Activated T-helper 17 cell treated with anti-CD3 and anti-CD28 coated beads, Interleukin-2, amount 50 U/mL, for 72 hours (primary cell): Measurements from ENCODE around the gene CRELD2. TPM values are rescaled to one million over a fixed set of nuclear protein-coding genes. Genes with fewer than 3 reads are reported as not detected.

Experiments
- ATAC-seq: fragments of 150-1000 bp; cut with Tn5 transposase; replicated peaks from 2 replicates; pipeline ENCODE4 v1.10.0; 2021; ENCODE audit warnings: mild to moderate bottlenecking, moderate library complexity
- H3K27ac Mint-ChIP-seq: one replicate; pipeline ENCODE4 v1.8.0; 2022; ENCODE audit warnings: mixed read lengths
- H3K27me3 Mint-ChIP-seq: one replicate; pipeline ENCODE4 v1.8.0; 2022; ENCODE audit warnings: mixed read lengths
- H3K36me3 Mint-ChIP-seq: one replicate; pipeline ENCODE4 v1.8.0; 2022; ENCODE audit warnings: low read depth, mild to moderate bottlenecking, mixed read lengths
- H3K4me1 Mint-ChIP-seq: one replicate; pipeline ENCODE4 v1.8.0; 2022; ENCODE audit warnings: mixed read lengths
- H3K4me3 Mint-ChIP-seq: one replicate; pipeline ENCODE4 v1.8.0; 2022; ENCODE audit warnings: mild to moderate bottlenecking, mixed read lengths
- H3K9me3 Mint-ChIP-seq: one replicate; pipeline ENCODE4 v1.8.0; 2022; ENCODE audit warnings: mixed read lengths
- total RNA-seq, 2 donors: library from RNA; stranded (reverse); gene quantifications; one replicate each; pipeline ENCODE4 v1.2.3, GENCODE V29; 2022

The CRELD2 gene
- total RNA-seq, 2 donors from 2014 or later: 22.7 to 38.6 TPM

- Mint-ChIP-seq H3K4me3 (peak overlapping the region; percentile 34), H3K27ac (peak overlapping the region; percentile 71), H3K4me1 (peaks cover 18% of the 10 kb centered on the region), H3K9me3 (no peaks in the 10 kb centered on the region), H3K27me3 (no peaks in the 10 kb centered on the region), H3K36me3 (peaks cover 21% of the 10 kb centered on the region)
- no peak for ATAC-seq
Measured at GRCh38 chr22:49927483-49928184, 9.2 kb downstream of the CRELD2 start.

GRCh38 chr22:49928185-49928495 is 9.7 kb downstream of the CRELD2 start:
- no peaks in the 10 kb centered on the region for H3K9me3 Mint-ChIP-seq
- no peak overlapping the region for H3K27ac Mint-ChIP-seq
- peaks cover 20% of the 10 kb centered on the region for H3K36me3 Mint-ChIP-seq

GRCh38 chr22:49928555-49929210 is 10.2 kb downstream of the CRELD2 start:
- Mint-ChIP-seq H3K9me3 (no peaks in the 10 kb centered on the region), H3K27me3 (no peaks in the 10 kb centered on the region), H3K4me3 (no peak overlapping the region), H3K36me3 (peaks cover 16% of the 10 kb centered on the region), H3K27ac (no peak overlapping the region), H3K4me1 (peaks cover 24% of the 10 kb centered on the region)
- no peak for ATAC-seq

More at GRCh38 chr22:49928185-49928495, 9.7 kb downstream of the CRELD2 start:
- Mint-ChIP-seq H3K27me3 (no peaks in the 10 kb centered on the region), H3K4me3 (no peak overlapping the region), H3K4me1 (peaks cover 21% of the 10 kb centered on the region)
- no peak for ATAC-seq

GRCh38 chr22:49929211-49929979 is 11.0 kb downstream of the CRELD2 start:
- Mint-ChIP-seq H3K27ac (no peak overlapping the region), H3K4me3 (peak overlapping the region; percentile 62), H3K4me1 (peaks cover 24% of the 10 kb centered on the region), H3K36me3 (peaks cover 21% of the 10 kb centered on the region), H3K27me3 (no peaks in the 10 kb centered on the region), H3K9me3 (no peaks in the 10 kb centered on the region)
- peak; percentile 69 for ATAC-seq

- ATAC-seq: no peak
- H3K36me3 Mint-ChIP-seq: peaks cover 19% of the 10 kb centered on the region
- H3K4me3 Mint-ChIP-seq: peak overlapping the region; percentile 62
- no peaks in the 10 kb centered on the region for H3K9me3 Mint-ChIP-seq
- no peaks in the 10 kb centered on the region for H3K27me3 Mint-ChIP-seq
- H3K27ac Mint-ChIP-seq: no peak overlapping the region
- H3K4me1 Mint-ChIP-seq: peaks cover 22% of the 10 kb centered on the region
Measured at GRCh38 chr22:49929994-49930575, 11.7 kb downstream of the CRELD2 start.

GRCh38 chr22:49930596-49931412 is 12.4 kb downstream of the CRELD2 start:
- no peaks in the 10 kb centered on the region for H3K9me3 Mint-ChIP-seq
- H3K27me3 Mint-ChIP-seq: no peaks in the 10 kb centered on the region
- H3K36me3 Mint-ChIP-seq: peaks cover 12% of the 10 kb centered on the region
- ATAC-seq: peak; percentile 47
- H3K4me1 Mint-ChIP-seq: peaks cover 18% of the 10 kb centered on the region
- H3K4me3 Mint-ChIP-seq: peak overlapping the region; percentile 62
- peak overlapping the region; percentile 63 for H3K27ac Mint-ChIP-seq

GRCh38 chr22:49933236-49934159 is 15.1 kb downstream of the CRELD2 start:
- Mint-ChIP-seq H3K4me1 (peaks cover 13% of the 10 kb centered on the region), H3K36me3 (peaks cover 5% of the 10 kb centered on the region), H3K9me3 (no peaks in the 10 kb centered on the region), H3K27me3 (no peaks in the 10 kb centered on the region), H3K4me3 (peak overlapping the region; percentile 58), H3K27ac (peak overlapping the region; percentile 12)
- no peak for ATAC-seq

GRCh38 chr22:49934160-49934890 is 15.9 kb downstream of the CRELD2 start:
- Mint-ChIP-seq H3K27ac (no peak overlapping the region), H3K9me3 (no peaks in the 10 kb centered on the region), H3K36me3 (peaks cover 5% of the 10 kb centered on the region), H3K27me3 (no peaks in the 10 kb centered on the region), H3K4me1 (peaks cover 13% of the 10 kb centered on the region), H3K4me3 (peak overlapping the region; percentile 58)
- peak; percentile 30 for ATAC-seq

GRCh38 chr22:49934891-49935557 is 16.6 kb downstream of the CRELD2 start:
- no peaks in the 10 kb centered on the region for H3K9me3 Mint-ChIP-seq

GRCh38 chr22:49935561-49935960 is 17.1 kb downstream of the CRELD2 start:
- Mint-ChIP-seq H3K4me3 (peak overlapping the region; percentile 66), H3K27ac (no peak overlapping the region), H3K4me1 (peaks cover 13% of the 10 kb centered on the region), H3K27me3 (no peaks in the 10 kb centered on the region), H3K9me3 (no peaks in the 10 kb centered on the region), H3K36me3 (peaks cover 5% of the 10 kb centered on the region)
- no peak for ATAC-seq

More at GRCh38 chr22:49934891-49935557, 16.6 kb downstream of the CRELD2 start:
- Mint-ChIP-seq H3K27me3 (no peaks in the 10 kb centered on the region), H3K36me3 (peaks cover 5% of the 10 kb centered on the region), H3K27ac (no peak overlapping the region), H3K4me1 (peaks cover 13% of the 10 kb centered on the region), H3K4me3 (peak overlapping the region; percentile 58)
- ATAC-seq: peak; percentile 10

- H3K4me1 Mint-ChIP-seq: peaks cover 6% of the 10 kb centered on the region
- H3K36me3 Mint-ChIP-seq: peaks cover 5% of the 10 kb centered on the region
- H3K27me3 Mint-ChIP-seq: no peaks in the 10 kb centered on the region
- H3K27ac Mint-ChIP-seq: peak overlapping the region; percentile 63
- peak overlapping the region; percentile 66 for H3K4me3 Mint-ChIP-seq
- H3K9me3 Mint-ChIP-seq: no peaks in the 10 kb centered on the region
- ATAC-seq: peak; percentile 83
Measured at GRCh38 chr22:49936018-49936972, 17.9 kb downstream of the CRELD2 start.
